ENCODE data around the gene PLCB3. TPM values are rescaled to one million over a fixed set of nuclear protein-coding genes. Genes with fewer than 3 reads are reported as not detected.

Gene PLCB3
- polyA plus RNA-seq, 1 donor from 2014 or later = 2.1 TPM

- H3K79me2 ChIP-seq (replicated peaks; ENCODE audit: insufficient read depth, low read length) = no peaks in the 10 kb centered on the region
- H3K9me3 ChIP-seq (ENCODE audit: low read length) = no peaks in the 10 kb centered on the region
- H2AFZ ChIP-seq (ENCODE audit: low read depth, low read length) = no peak overlapping the region
- H3F3A ChIP-seq (ENCODE audit: insufficient read depth, low read length, poor library complexity, severe bottlenecking) = no peaks in the 10 kb centered on the region
- H3K9ac ChIP-seq (ENCODE audit: low read length) = no peak overlapping the region
- no peak overlapping the region for H3K4me3 ChIP-seq (ENCODE audit: low read length)
- H3K9me2 ChIP-seq (ENCODE audit: insufficient read depth, low read length) = no peaks in the 10 kb centered on the region
- no peak for TF ChIP-seq MXI1 (conservative IDR thresholded peaks at IDR 0.05; ENCODE audit: poor library complexity, severe bottlenecking)
- no peak for TF ChIP-seq POLR2AphosphoS5 (IDR thresholded peaks at IDR 0.05)
- no peak for TF ChIP-seq REST (IDR thresholded peaks at IDR 0.05; ENCODE audit: borderline replicate concordance)
- no peak for TF ChIP-seq EP300 (conservative IDR thresholded peaks at IDR 0.05; ENCODE audit: poor library complexity, severe bottlenecking)
- no peak for TF ChIP-seq RAD21 (conservative IDR thresholded peaks at IDR 0.05)
- no peak for TF ChIP-seq SMC3 (conservative IDR thresholded peaks at IDR 0.05; ENCODE audit: poor library complexity)
- TF ChIP-seq TAF1 (IDR thresholded peaks at IDR 0.05; ENCODE audit: low read depth) = no peak
- no peak for TF ChIP-seq CTCF (IDR thresholded peaks at IDR 0.05; ENCODE audit: poor library complexity, severe bottlenecking)
- TF ChIP-seq EZH2 (IDR thresholded peaks at IDR 0.05; ENCODE audit: borderline replicate concordance, insufficient read depth, low read length, poor library complexity, severe bottlenecking) = no peak
- H4K20me1 ChIP-seq (ENCODE audit: insufficient read depth) = no peaks in the 10 kb centered on the region
- no peak overlapping the region for H3K27ac ChIP-seq (ENCODE audit: low read length)
- H3K36me3 ChIP-seq (ENCODE audit: insufficient read depth, low read length) = peaks cover 6% of the 10 kb centered on the region
- no peaks in the 10 kb centered on the region for H3K27me3 ChIP-seq (ENCODE audit: insufficient read depth, low read depth, low read length)
- no peak overlapping the region for H3K4me2 ChIP-seq (ENCODE audit: low read length)
These were observed 42.4 kb upstream of the PLCB3 start for GRCh38 chr11:64208796-64209562.

DNA sequence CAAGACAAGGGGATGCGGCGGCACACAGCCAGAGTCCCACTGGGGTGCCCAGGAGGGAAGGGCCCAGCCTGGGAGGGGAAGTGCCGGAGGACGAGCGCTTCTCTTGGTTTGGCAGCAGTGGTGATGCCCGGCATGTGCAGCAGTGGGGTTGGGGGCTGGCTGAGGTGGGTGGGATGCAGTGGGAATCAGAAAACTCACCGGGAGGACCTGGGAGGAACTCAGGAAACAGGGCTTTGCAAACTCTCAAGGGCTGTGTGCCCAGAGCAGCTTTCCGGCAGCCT, 41.8 kb upstream of the PLCB3 start:
- no peak overlapping the region for H3K9ac ChIP-seq (ENCODE audit: low read length)
- no peaks in the 10 kb centered on the region for H3K9me2 ChIP-seq (ENCODE audit: insufficient read depth, low read length)
- no peaks in the 10 kb centered on the region for H3K27me3 ChIP-seq (ENCODE audit: insufficient read depth, low read depth, low read length)
- no peaks in the 10 kb centered on the region for H4K20me1 ChIP-seq (ENCODE audit: insufficient read depth)
- H3K79me2 ChIP-seq (replicated peaks; ENCODE audit: insufficient read depth, low read length) = no peaks in the 10 kb centered on the region
- no peak overlapping the region for H3K27ac ChIP-seq (ENCODE audit: low read length)
- H3K4me3 ChIP-seq (ENCODE audit: low read length) = no peak overlapping the region
- H3K36me3 ChIP-seq (ENCODE audit: insufficient read depth, low read length) = peaks cover 2% of the 10 kb centered on the region
- no peak overlapping the region for H3K4me2 ChIP-seq (ENCODE audit: low read length)
- no peak for TF ChIP-seq POLR2AphosphoS5 (IDR thresholded peaks at IDR 0.05)
- no peak for TF ChIP-seq TAF1 (IDR thresholded peaks at IDR 0.05; ENCODE audit: low read depth)
- TF ChIP-seq EZH2 (IDR thresholded peaks at IDR 0.05; ENCODE audit: borderline replicate concordance, insufficient read depth, low read length, poor library complexity, severe bottlenecking) = no peak
- TF ChIP-seq CTCF (IDR thresholded peaks at IDR 0.05; ENCODE audit: poor library complexity, severe bottlenecking) = no peak
- TF ChIP-seq EP300 (conservative IDR thresholded peaks at IDR 0.05; ENCODE audit: poor library complexity, severe bottlenecking) = no peak
- no peak for TF ChIP-seq SMC3 (conservative IDR thresholded peaks at IDR 0.05; ENCODE audit: poor library complexity)
- H2AFZ ChIP-seq (ENCODE audit: low read depth, low read length) = no peak overlapping the region
- no peaks in the 10 kb centered on the region for H3F3A ChIP-seq (ENCODE audit: insufficient read depth, low read length, poor library complexity, severe bottlenecking)
- H3K9me3 ChIP-seq (ENCODE audit: low read length) = no peaks in the 10 kb centered on the region
